Measurements from ENCODE around the gene MTIF3. TPM values are rescaled to one million over a fixed set of nuclear protein-coding genes. Genes with fewer than 3 reads are reported as not detected.

MTIF3 gene
- polyA plus RNA-seq, 3 donors = 61.6 to 135 (median 86.6) TPM

DNA sequence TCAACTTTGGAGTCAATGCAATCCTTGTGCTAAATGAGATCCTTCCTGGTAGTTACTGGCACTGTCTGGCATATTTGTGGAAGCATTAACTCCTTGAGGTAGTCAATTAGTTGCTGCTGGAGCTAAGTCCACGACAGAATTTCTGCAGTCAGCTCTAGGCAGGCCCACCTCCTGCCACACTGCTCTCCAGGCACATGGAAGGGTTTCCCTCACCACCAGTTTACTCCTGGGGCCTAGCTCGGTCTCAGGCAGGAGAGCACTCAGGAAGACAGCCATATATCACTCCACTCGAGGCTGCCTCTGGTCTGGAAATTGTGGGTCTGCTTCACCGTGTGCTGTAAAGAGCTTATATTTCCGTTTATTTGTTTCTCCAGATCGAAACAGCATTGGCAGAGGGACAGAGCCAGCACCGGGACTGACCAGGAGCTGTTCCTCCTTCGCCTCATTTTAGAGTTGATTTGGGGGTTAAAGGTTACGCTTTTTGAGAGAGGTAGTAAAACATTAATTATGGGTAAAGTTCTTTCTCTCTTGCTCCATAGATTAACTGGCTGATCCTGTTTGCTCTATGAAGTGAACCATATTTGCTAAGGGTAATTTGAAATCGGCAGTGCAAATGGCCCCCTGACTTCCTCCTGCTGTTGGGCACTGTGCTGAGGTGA is 46.5 kb downstream of the MTIF3 start:
- H3K9ac ChIP-seq (ENCODE audit: insufficient read depth, low read length, poor library complexity, severe bottlenecking) = no peak overlapping the region
- no peaks in the 10 kb centered on the region for H3K27me3 ChIP-seq (ENCODE audit: control insufficient read depth in 2 of 2, insufficient read depth in 2 of 2, low read length in 2 of 2)
- no peaks in the 10 kb centered on the region for H3K36me3 ChIP-seq (replicated peaks in 1 of 2; ENCODE audit: control insufficient read depth in 1 of 2, insufficient read depth in 2 of 2, low read length in 2 of 2)
- Mint-ChIP-seq H3K4me1 (peaks cover 21% of the 10 kb centered on the region), H3K27ac (peak overlapping the region in 1 of 7 donors; percentile 9), H3K36me3 (no peaks in the 10 kb centered on the region), H3K4me3 (no peak overlapping the region), H3K27me3 (ENCODE audit: low read depth in 3 of 3) (peaks cover 4 to 7% (median 6%) of the 10 kb centered on the region in 3 donors), H3K9me3 (peaks cover 0 to 4% (median 0%) of the 10 kb centered on the region in 7 donors)
- no peaks in the 10 kb centered on the region for H4K20me1 ChIP-seq (ENCODE audit: insufficient read depth, low read length)
- no peaks in the 10 kb centered on the region for H3K9me3 ChIP-seq (replicated peaks in 1 of 2; ENCODE audit: control insufficient read depth in 1 of 2, insufficient read depth in 1 of 2, low read length in 2 of 2)
- peaks cover 10 to 14% of the 10 kb centered on the region in 2 donors for H3K4me1 ChIP-seq (ENCODE audit: control insufficient read depth in 1 of 2, insufficient read depth in 2 of 2, low read length in 2 of 2)
- no peak for DNase-seq
- intact Hi-C loops (cut with micrococcal nuclease) = no loop called here
- no peak overlapping the region for H3K4me3 ChIP-seq (replicated peaks in 1 of 3; ENCODE audit: low read depth in 2 of 3, low read length in 3 of 3)
- WGBS (ENCODE audit: insufficient coverage) = 52% methylated on average over 6 of the region's 10 CpGs
- no peak overlapping the region for H3K4me2 ChIP-seq (replicated peaks; ENCODE audit: extremely low read depth, low read length, poor library complexity, severe bottlenecking)
- peak overlapping the region; percentile 27 for H2AFZ ChIP-seq (ENCODE audit: insufficient read depth, low read depth, low read length, poor library complexity, severe bottlenecking)
- no peak for TF ChIP-seq CTCF (IDR thresholded peaks at IDR 0.05)
- H3K27ac ChIP-seq (ENCODE audit: low read depth in 1 of 2, low read length in 2 of 2) = no peak overlapping the region
- H3K79me2 ChIP-seq (ENCODE audit: insufficient read depth, low read length) = no peaks in the 10 kb centered on the region

- H3K36me3 ChIP-seq (replicated peaks in 1 of 2; ENCODE audit: control insufficient read depth in 1 of 2, insufficient read depth in 2 of 2, low read length in 2 of 2) = no peaks in the 10 kb centered on the region
- Mint-ChIP-seq H3K4me3 (no peak overlapping the region), H3K36me3 (no peaks in the 10 kb centered on the region), H3K27ac (no peak overlapping the region), H3K4me1 (peaks cover 22% of the 10 kb centered on the region), H3K27me3 (ENCODE audit: low read depth in 3 of 3) (peaks cover 4 to 7% (median 6%) of the 10 kb centered on the region in 3 donors), H3K9me3 (peaks cover 0 to 4% (median 0%) of the 10 kb centered on the region in 7 donors)
- H3K4me3 ChIP-seq (replicated peaks in 1 of 3; ENCODE audit: low read depth in 2 of 3, low read length in 3 of 3) = no peak overlapping the region
- peaks cover 10 to 14% of the 10 kb centered on the region in 2 donors for H3K4me1 ChIP-seq (ENCODE audit: control insufficient read depth in 1 of 2, insufficient read depth in 2 of 2, low read length in 2 of 2)
- DNase-seq = no peak
- H3K79me2 ChIP-seq (ENCODE audit: insufficient read depth, low read length) = no peaks in the 10 kb centered on the region
- no peaks in the 10 kb centered on the region for H3K27me3 ChIP-seq (ENCODE audit: control insufficient read depth in 2 of 2, insufficient read depth in 2 of 2, low read length in 2 of 2)
- no CpG with 5 or more reads among the region's 3 CpGs for WGBS (ENCODE audit: insufficient coverage)
- intact Hi-C loops (cut with micrococcal nuclease) = no loop called here
- H4K20me1 ChIP-seq (ENCODE audit: insufficient read depth, low read length) = no peaks in the 10 kb centered on the region
- no peak overlapping the region for H3K4me2 ChIP-seq (replicated peaks; ENCODE audit: extremely low read depth, low read length, poor library complexity, severe bottlenecking)
- H3K9ac ChIP-seq (ENCODE audit: insufficient read depth, low read length, poor library complexity, severe bottlenecking) = no peak overlapping the region
- no peaks in the 10 kb centered on the region for H3K9me3 ChIP-seq (replicated peaks in 1 of 2; ENCODE audit: control insufficient read depth in 1 of 2, insufficient read depth in 1 of 2, low read length in 2 of 2)
- H2AFZ ChIP-seq (ENCODE audit: insufficient read depth, low read depth, low read length, poor library complexity, severe bottlenecking) = peak overlapping the region; percentile 27
- no peak overlapping the region for H3K27ac ChIP-seq (ENCODE audit: low read depth in 1 of 2, low read length in 2 of 2)
- no peak for TF ChIP-seq CTCF (IDR thresholded peaks at IDR 0.05)
These were observed 47.1 kb downstream of the MTIF3 start for GRCh38 chr13:27403203-27403678.

All from CD14-positive monocyte (primary cell).